ENCODE measurements around the gene DAGLA. TPM values are rescaled to one million over a fixed set of nuclear protein-coding genes. Genes with fewer than 3 reads are reported as not detected.

Gene DAGLA
- total and polyA plus RNA-seq, 2 donors from 2014 or later = 1.4 to 3.9 TPM

GRCh38 chr11:61691380-61692156 lies 11.4 kb downstream of the DAGLA start:
- TF ChIP-seq CTCF (IDR thresholded peaks at IDR 0.05; ENCODE audit: borderline replicate concordance, extremely low read depth, insufficient read depth) = no peak
- FAIRE-seq (no peak), DNase-seq (peak in 1 of 5 donors; percentile 63)
- Histone ChIP-seq H3K36me3 (ENCODE audit: control insufficient read depth in 2 of 3, insufficient read depth in 3 of 3, low read length in 3 of 3) (no peaks in the 10 kb centered on the region), H3K27me3 (ENCODE audit: control insufficient read depth, insufficient read depth, low read length) (no peaks in the 10 kb centered on the region), H3K9me3 (ENCODE audit: control insufficient read depth in 2 of 3, insufficient read depth in 1 of 3, low read length in 3 of 3) (no peaks in the 10 kb centered on the region), H3K27ac (ENCODE audit: low read depth in 2 of 2, low read length in 2 of 2) (peak overlapping the region in 1 of 2 donors; percentile 51), H3K4me3 (ENCODE audit: low read length in 3 of 3) (no peak overlapping the region), H3K4me1 (ENCODE audit: control insufficient read depth in 2 of 3, insufficient read depth in 2 of 3, low read depth in 1 of 3, low read length in 3 of 3) (peaks cover 0 to 27% (median 22%) of the 10 kb centered on the region in 3 donors), H3K9ac (ENCODE audit: low read length in 3 of 3) (no peak overlapping the region)
- intact Hi-C loops (cut with DNase I) = no loop called here

GRCh38 chr11:61693922-61694601 lies 13.9 kb downstream of the DAGLA start:
- Histone ChIP-seq H3K27ac (ENCODE audit: low read depth in 2 of 2, low read length in 2 of 2) (peak overlapping the region; percentile 59 to 68), H3K9me3 (ENCODE audit: control insufficient read depth in 2 of 3, insufficient read depth in 1 of 3, low read length in 3 of 3) (no peaks in the 10 kb centered on the region), H3K4me3 (ENCODE audit: low read length in 3 of 3) (no peak overlapping the region), H3K9ac (ENCODE audit: low read length in 3 of 3) (peak overlapping the region in 1 of 3 donors; percentile 19), H3K36me3 (ENCODE audit: control insufficient read depth in 2 of 3, insufficient read depth in 3 of 3, low read length in 3 of 3) (no peaks in the 10 kb centered on the region), H3K4me1 (ENCODE audit: control insufficient read depth in 2 of 3, insufficient read depth in 2 of 3, low read depth in 1 of 3, low read length in 3 of 3) (peaks cover 0 to 44% (median 42%) of the 10 kb centered on the region in 3 donors), H3K27me3 (ENCODE audit: control insufficient read depth, insufficient read depth, low read length) (no peaks in the 10 kb centered on the region)
- TF ChIP-seq CTCF (IDR thresholded peaks at IDR 0.05; ENCODE audit: borderline replicate concordance, extremely low read depth, insufficient read depth) = no peak
- intact Hi-C loops (cut with DNase I) = no loop called here
- FAIRE-seq = no peak
- peak in 2 of 5 donors; percentile 58 to 82 for DNase-seq

- no peak for FAIRE-seq
- no peak overlapping the region for H3K4me3 ChIP-seq (ENCODE audit: low read length in 3 of 3)
- H3K36me3 ChIP-seq (ENCODE audit: control insufficient read depth in 2 of 3, insufficient read depth in 3 of 3, low read length in 3 of 3) = no peaks in the 10 kb centered on the region
- no peak for TF ChIP-seq CTCF (IDR thresholded peaks at IDR 0.05; ENCODE audit: borderline replicate concordance, extremely low read depth, insufficient read depth)
- no peak for DNase-seq
- peak overlapping the region; percentile 59 to 68 for H3K27ac ChIP-seq (ENCODE audit: low read depth in 2 of 2, low read length in 2 of 2)
- H3K9ac ChIP-seq (ENCODE audit: low read length in 3 of 3) = no peak overlapping the region
- intact Hi-C loops (cut with DNase I) = no loop called here
- no peaks in the 10 kb centered on the region for H3K9me3 ChIP-seq (ENCODE audit: control insufficient read depth in 2 of 3, insufficient read depth in 1 of 3, low read length in 3 of 3)
- no peaks in the 10 kb centered on the region for H3K27me3 ChIP-seq (ENCODE audit: control insufficient read depth, insufficient read depth, low read length)
- H3K4me1 ChIP-seq (ENCODE audit: control insufficient read depth in 2 of 3, insufficient read depth in 2 of 3, low read depth in 1 of 3, low read length in 3 of 3) = peaks cover 0 to 49% (median 47%) of the 10 kb centered on the region in 3 donors
Observed at GRCh38 chr11:61694602-61694939, 14.4 kb downstream of the DAGLA start.

All from kidney (tissue), 14 donors.